H1 (cell line): Measurements from ENCODE around the gene ARHGAP26. TPM values are rescaled to one million over a fixed set of nuclear protein-coding genes. Genes with fewer than 3 reads are reported as not detected.

Experiments used
- CTCF ChIA-PET: fragments of 300-600 bp; sonication (Branson Sonifier 250); formaldehyde crosslinking; loops from one replicate; lab custom pipeline; 2021; ENCODE audit not compliant: partially characterized antibody; lab: Charles Lee
- POLR2A ChIA-PET: fragments of 300-600 bp; sonication (Branson Sonifier 250); formaldehyde crosslinking; loops from one replicate; lab custom pipeline; 2021; ENCODE audit warnings: inconsistent platforms; ENCODE audit not compliant: partially characterized antibody; lab: Charles Lee
- DNase-seq, 2 experiments: peaks; one replicate each; pipeline versions ENCODE4 v3.0.0 to v3.0.0-alpha.2; 2010 to 2022; ENCODE audit warnings: low spot score in 2 of 2, low read depth in 1 of 2, mixed read lengths in 1 of 2
- FAIRE-seq: peaks from 2 replicates; lab custom pipeline; 2011; peaks lifted over from hg19 to GRCh38; lab: Jason Lieb, UNC
- H2AFZ ChIP-seq: 2 replicates; pipeline ENCODE4 v1.8.1; 2012; ENCODE audit warnings: low read length, inconsistent platforms
- H2AK5ac ChIP-seq: 2 replicates; pipeline ENCODE4 v1.6.1; 2013; ENCODE audit warnings: low read depth, low read length
- H2BK120ac ChIP-seq: replicated peaks from 2 replicates; pipeline ENCODE3; 2013; ENCODE audit warnings: low read depth, low read length, inconsistent platforms
- H2BK12ac ChIP-seq: 2 replicates; pipeline ENCODE4 v1.6.1; 2013; ENCODE audit warnings: low read depth, low read length
- H2BK15ac ChIP-seq: 2 replicates; pipeline ENCODE4 v1.6.1; 2013; ENCODE audit warnings: low read length
- H2BK20ac ChIP-seq: 2 replicates; pipeline ENCODE4 v1.6.1; 2013; ENCODE audit warnings: low read length
- H2BK5ac ChIP-seq: 2 replicates; pipeline ENCODE4 v1.6.1; 2013; ENCODE audit warnings: low read depth, low read length
- H3K14ac ChIP-seq: 2 replicates; pipeline ENCODE4 v1.6.1; 2013; ENCODE audit warnings: inconsistent platforms; ENCODE audit not compliant: insufficient read length
- H3K18ac ChIP-seq: 2 replicates; pipeline ENCODE4 v1.6.1; 2013; ENCODE audit warnings: low read length; ENCODE audit errors: extremely low read depth
- H3K23ac ChIP-seq: 2 replicates; pipeline ENCODE4 v1.6.1; 2013; ENCODE audit warnings: inconsistent platforms; ENCODE audit not compliant: insufficient read length
- H3K23me2 ChIP-seq: 2 replicates; pipeline ENCODE4 v1.6.1; 2013; ENCODE audit warnings: low read depth, low read length
- H3K27ac ChIP-seq: 2 replicates; pipeline ENCODE4 v1.6.1; 2011; ENCODE audit warnings: low read depth, low read length, inconsistent platforms
- H3K27me3 ChIP-seq, 4 experiments: replicated peaks in 1 of 4; 1 replicate in 1 of 4; 2 replicates in 3 of 4; pipeline versions ENCODE4 v1.6.1 to v1.8.1; 2011 to 2013; ENCODE audit warnings: low read length in 3 of 4, mild to moderate bottlenecking in 3 of 4, inconsistent platforms in 2 of 4, mixed read lengths in 2 of 4, moderate library complexity in 1 of 4; ENCODE audit not compliant: control insufficient read depth in 3 of 4, insufficient read depth in 3 of 4; ENCODE audit errors: extremely low read depth in 1 of 4
- H3K36me3 ChIP-seq, 4 experiments: 2 replicates each; pipeline versions ENCODE4 v1.6.1 to v1.8.1; 2011 to 2013; ENCODE audit warnings: mild to moderate bottlenecking in 4 of 4, low read length in 3 of 4, moderate library complexity in 2 of 4, control low read depth in 1 of 4, inconsistent platforms in 1 of 4; ENCODE audit not compliant: insufficient read depth in 4 of 4, control insufficient read depth in 2 of 4
- H3K4ac ChIP-seq: replicated peaks from 2 replicates; pipeline ENCODE3; 2013; ENCODE audit warnings: low read length, low read depth, mixed read lengths, inconsistent platforms; ENCODE audit not compliant: insufficient read length
- H3K4me1 ChIP-seq, 4 experiments: replicated peaks in 1 of 4; 1 replicate in 1 of 4; 2 replicates in 3 of 4; pipeline versions ENCODE4 v1.6.1 to v1.8.1; 2011 to 2013; ENCODE audit warnings: low read length in 3 of 4, inconsistent platforms in 2 of 4, mixed read lengths in 1 of 4; ENCODE audit not compliant: insufficient read depth in 4 of 4, control insufficient read depth in 3 of 4
- H3K4me2 ChIP-seq, 2 experiments: 2 replicates each; pipeline versions ENCODE4 v1.6.1 to v1.8.1; 2011 to 2013; ENCODE audit warnings: low read depth in 2 of 2, low read length in 2 of 2, control low read depth in 1 of 2, inconsistent platforms in 1 of 2, mild to moderate bottlenecking in 1 of 2; ENCODE audit not compliant: insufficient read depth in 1 of 2
- H3K4me3 ChIP-seq, 4 experiments: fragments of 200-600, 300-600 bp in 1 of 4; sonication (generic), shearing (Covaris generic), sonication (Bioruptor Twin) in 1 of 4; 2 replicates each; pipeline versions ENCODE4 v1.5.1 to v1.8.1; 2011 to 2016; ENCODE audit warnings: low read length in 4 of 4, low read depth in 3 of 4, control low read depth in 2 of 4, inconsistent platforms in 2 of 4, mild to moderate bottlenecking in 2 of 4, mixed read lengths in 1 of 4, moderate library complexity in 1 of 4; ENCODE audit not compliant: insufficient read depth in 2 of 4; ENCODE audit errors: extremely low read depth in 1 of 4
- H3K56ac ChIP-seq: replicated peaks from 2 replicates; pipeline ENCODE3; 2013; ENCODE audit warnings: low read depth, mild to moderate bottlenecking, mixed read lengths, low read length, inconsistent platforms; ENCODE audit not compliant: insufficient read length
- H3K79me1 ChIP-seq: 2 replicates; pipeline ENCODE4 v1.6.1; 2013; ENCODE audit warnings: low read depth, low read length, control low read depth
- H3K79me2 ChIP-seq, 2 experiments: 2 replicates each; pipeline versions ENCODE4 v1.6.1 to v1.8.1; 2012 to 2013; ENCODE audit warnings: low read length in 2 of 2, mild to moderate bottlenecking in 2 of 2, inconsistent platforms in 1 of 2; ENCODE audit not compliant: insufficient read depth in 2 of 2, control insufficient read depth in 1 of 2
- H3K9ac ChIP-seq, 4 experiments: replicated peaks in 1 of 4; 1 replicate in 1 of 4; 2 replicates in 3 of 4; pipeline versions ENCODE4 v1.6.1 to v1.8.1; 2011 to 2013; ENCODE audit warnings: low read depth in 3 of 4, low read length in 3 of 4, control low read depth in 2 of 4, mild to moderate bottlenecking in 2 of 4, moderate library complexity in 2 of 4, inconsistent platforms in 1 of 4; ENCODE audit errors: extremely low read depth in 1 of 4
- H3K9me3 ChIP-seq, 2 experiments: 2 replicates each; pipeline versions ENCODE4 v1.6.1 to v1.8.1; 2012 to 2013; ENCODE audit warnings: mild to moderate bottlenecking in 2 of 2, moderate library complexity in 2 of 2, control low read depth in 1 of 2, inconsistent platforms in 1 of 2, low read depth in 1 of 2, low read length in 1 of 2, mixed read lengths in 1 of 2; ENCODE audit not compliant: insufficient read depth in 2 of 2
- H4K20me1 ChIP-seq, 2 experiments: replicated peaks in 1 of 2; 2 replicates each; pipeline versions ENCODE3 to v1.8.1; 2011 to 2013; ENCODE audit warnings: inconsistent platforms in 2 of 2, low read length in 2 of 2, mild to moderate bottlenecking in 1 of 2; ENCODE audit not compliant: insufficient read depth in 2 of 2, control insufficient read depth in 1 of 2
- H4K5ac ChIP-seq: 2 replicates; pipeline ENCODE4 v1.6.1; 2013; ENCODE audit warnings: low read length, low read depth, mixed read lengths, inconsistent platforms; ENCODE audit not compliant: insufficient read length
- H4K8ac ChIP-seq: 2 replicates; pipeline ENCODE4 v1.8.0; 2013; ENCODE audit warnings: mild to moderate bottlenecking, moderate library complexity, low read length, inconsistent platforms; ENCODE audit not compliant: insufficient read depth; ENCODE audit errors: extremely low read depth
- H4K91ac ChIP-seq: replicated peaks from 2 replicates; pipeline ENCODE3; 2013; ENCODE audit warnings: low read length, mixed read lengths, inconsistent platforms; ENCODE audit not compliant: insufficient read length
- BCL11A ChIP-seq, 2 experiments: IDR thresholded peaks; one replicate each; pipeline ENCODE4 v1.6.1; 2011; ENCODE audit warnings: low read depth in 2 of 2, low read length in 2 of 2, mild to moderate bottlenecking in 2 of 2
- CBX5 ChIP-seq: fragments of 300-800, 300-1000 bp; sonication (generic); IDR thresholded peaks from 2 replicates; pipeline ENCODE4 v1.7.1; 2016; ENCODE audit warnings: antibody characterized with exemption, low read length, low read depth
- CBX8 ChIP-seq: fragments of 300-800, 300-1000 bp; sonication (generic); IDR thresholded peaks from 2 replicates; pipeline ENCODE4 v1.7.1; 2016; ENCODE audit warnings: low read depth, low read length, borderline replicate concordance
- CHD1 ChIP-seq: IDR thresholded peaks from 2 replicates; pipeline ENCODE4 v1.6.1; 2012; ENCODE audit warnings: low read depth, low read length, improper control_type of control experiment
- CTBP2 ChIP-seq: IDR thresholded peaks from 2 replicates; pipeline ENCODE4 v1.7.0; 2011; ENCODE audit warnings: borderline replicate concordance, mild to moderate bottlenecking, moderate library complexity, mixed read lengths, low read length; ENCODE audit not compliant: insufficient read depth, insufficient read length
- GTF2F1 ChIP-seq: IDR thresholded peaks from 2 replicates; pipeline ENCODE4 v1.6.1; 2012; ENCODE audit warnings: low read depth, low read length, improper control_type of control experiment, borderline replicate concordance
- RAD21 ChIP-seq, 2 experiments: IDR thresholded peaks in 1 of 2; conservative IDR thresholded peaks in 1 of 2; 2 replicates each; pipeline ENCODE4 v1.6.1; 2011; ENCODE audit warnings: low read depth in 2 of 2, low read length in 2 of 2, improper control_type of control experiment in 1 of 2, inconsistent platforms in 1 of 2, mild to moderate bottlenecking in 1 of 2, moderate library complexity in 1 of 2
- RFX5 ChIP-seq: IDR thresholded peaks from 2 replicates; pipeline ENCODE4 v1.6.1; 2011; ENCODE audit warnings: low read depth, low read length, improper control_type of control experiment, borderline replicate concordance
- RXRA ChIP-seq: IDR thresholded peaks from 2 replicates; pipeline ENCODE4 v1.6.1; 2011; ENCODE audit warnings: low read depth, mild to moderate bottlenecking, low read length, moderate library complexity; ENCODE audit not compliant: insufficient read depth
- SIRT6 ChIP-seq: IDR thresholded peaks from one replicate; pipeline ENCODE4 v1.7.1; 2012; ENCODE audit warnings: low read length, inconsistent platforms
- SIX5 ChIP-seq: IDR thresholded peaks from 2 replicates; pipeline ENCODE4 v1.6.1; 2011; ENCODE audit warnings: mild to moderate bottlenecking, low read depth, low read length
- SP1 ChIP-seq: IDR thresholded peaks from 2 replicates; pipeline ENCODE4 v1.6.1; 2011; ENCODE audit warnings: low read depth, low read length
- TEAD4 ChIP-seq: IDR thresholded peaks from 2 replicates; pipeline ENCODE4 v1.6.1; 2012; ENCODE audit warnings: low read depth, low read length, inconsistent platforms, mixed read lengths
- YY1 ChIP-seq: IDR thresholded peaks from 2 replicates; pipeline ENCODE4 v1.6.1; 2011; ENCODE audit warnings: low read depth, mild to moderate bottlenecking, low read length
- WGBS, 2 experiments: shearing (Covaris generic) in 1 of 2; methylation state at CpG; one replicate each; pipeline versions ENCODE4 v1.1.6 to v1.1.7; 2013 to 2015; ENCODE audit warnings: low lambda C conversion rate in 2 of 2, mixed read lengths in 2 of 2, inconsistent platforms in 1 of 2, low coverage in 1 of 2, missing lambda C conversion rate in 1 of 2; ENCODE audit not compliant: insufficient replicate concordance in 2 of 2, insufficient coverage in 1 of 2, insufficient read length in 1 of 2; ENCODE audit errors: extremely low coverage in 1 of 2, missing lambda C conversion rate in 1 of 2; 5-methylcytosine and 5-hydroxymethylcytosine counted together
- polyA plus RNA-seq, 7 experiments: library from polyadenylated mRNA; depleted of rRNA in 3 of 7; stranded (reverse) in 5 of 7; unstranded in 2 of 7; fragments of >200 nt in 5 of 7; fragments of 200-250 nt in 2 of 7; gene quantifications; 1 replicate in 5 of 7; 2 replicates in 1 of 7; 4 replicates in 1 of 7; pipeline versions ENCODE4 v1.2.1 to v1.2.3, GENCODE V29; 2011 to 2013; ENCODE audit warnings: missing spikeins in 2 of 7, mixed read lengths in 2 of 7
- total RNA-seq: library from RNA; stranded (reverse); fragmentation: NEBNext Ultra II Directional; extraction: Animal tissue kit (Norgen Biotek cat#: 25700); gene quantifications from 2 replicates; pipeline ENCODE4 v1.2.1, GENCODE V29; 2021

The ARHGAP26 gene
- total and polyA plus RNA-seq, 2 of the 8 experiments (the other 6 are each of a cell fraction or from before 2014, with no cell fraction given): 7.1 to 24.8 TPM

- H3K4me3 ChIP-seq: no peak overlapping the region
- H3K36me3 ChIP-seq: no peaks in the 10 kb centered on the region
- POLR2A ChIA-PET: no interaction called here
- no peak overlapping the region for H4K8ac ChIP-seq
- H3K14ac ChIP-seq: no peak overlapping the region
- H3K4ac ChIP-seq: no peak overlapping the region
- TF ChIP-seq YY1 (no peak), SP1 (no peak), CBX8 (no peak), CHD1 (no peak), BCL11A (IDR thresholded peaks at IDR 0.05; ENCODE audit: low read depth in 2 of 2, low read length in 2 of 2) (no peak), RAD21 (IDR thresholded peaks at IDR 0.05 in 1 of 2, conservative IDR thresholded peaks at IDR 0.05 in 1 of 2; ENCODE audit: low read depth in 2 of 2, low read length in 2 of 2) (no peak), RXRA (no peak), CTBP2 (no peak), RFX5 (no peak), SIRT6 (no peak), CBX5 (no peak), SIX5 (no peak), GTF2F1 (no peak), TEAD4 (no peak)
- no peaks in the 10 kb centered on the region for H3K23me2 ChIP-seq
- no peaks in the 10 kb centered on the region for H4K20me1 ChIP-seq
- no peaks in the 10 kb centered on the region for H3K79me2 ChIP-seq
- H2BK120ac ChIP-seq: no peak overlapping the region
- no peak overlapping the region for H3K18ac ChIP-seq
- H2BK5ac ChIP-seq: no peak overlapping the region
- H3K9me3 ChIP-seq: peaks cover 3% of the 10 kb centered on the region in 2 experiments; a peak in 2 of 4 replicates
- no peak overlapping the region for H3K23ac ChIP-seq
- DNase-seq (no peak), FAIRE-seq (no peak)
- 89% methylated on average over 4 of the region's 4 CpGs; no CpG with 5 or more reads in 1 of the 2 experiments for WGBS, 2 experiments
- no peak overlapping the region for H3K27ac ChIP-seq
- no peak overlapping the region for H3K4me2 ChIP-seq
- H3K9ac ChIP-seq: no peak overlapping the region
- no peaks in the 10 kb centered on the region for H3K27me3 ChIP-seq
- no peaks in the 10 kb centered on the region for H3K79me1 ChIP-seq
- no peak overlapping the region for H2AK5ac ChIP-seq
- no peak overlapping the region for H2AFZ ChIP-seq
- H4K5ac ChIP-seq: no peak overlapping the region
- H3K4me1 ChIP-seq: no peaks in the 10 kb centered on the region
- CTCF ChIA-PET: interaction anchor here (0.7 to 1.3 kb wide), 3 partner anchors 17 to 176 kb away, joined by 3 to 4 read pairs (median 4); no protein-coding TSS in a partner anchor
- H2BK20ac ChIP-seq: no peak overlapping the region
- H4K91ac ChIP-seq: no peak overlapping the region
- H3K56ac ChIP-seq: no peak overlapping the region
- no peak overlapping the region for H2BK12ac ChIP-seq
- no peak overlapping the region for H2BK15ac ChIP-seq
These were observed 422.2 kb downstream of the ARHGAP26 start for GRCh38 chr5:143192191-143192900.
